Measurements from ENCODE around the gene C9.
"Not testable (repeated sequence)": the region's sequence is repeated elsewhere in the genome, so short reads cannot be mapped to it uniquely, and the experiment has no call there.

C9 gene

DNA sequence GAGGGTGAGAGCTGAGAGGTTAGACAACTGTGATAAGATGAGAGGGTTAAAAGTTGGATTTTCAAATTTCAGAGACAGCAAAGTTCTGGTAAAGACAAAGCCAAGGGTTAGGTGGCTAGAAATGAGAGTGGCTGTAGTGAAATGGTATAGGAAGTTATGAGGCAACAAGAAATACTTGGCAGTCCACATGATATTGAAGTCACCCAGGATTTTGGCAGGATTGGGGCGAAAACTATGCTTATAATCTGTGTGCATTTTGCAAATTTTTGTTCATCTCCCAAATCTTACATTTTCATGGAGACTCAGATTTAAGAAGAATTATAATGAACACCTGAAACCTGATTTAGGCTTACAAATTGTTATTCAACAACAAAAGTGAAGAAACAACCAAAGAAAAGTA, 35.6 kb downstream of the C9 start:
- no peak overlapping the region for H3K27ac Mint-ChIP-seq
- no peaks in the 10 kb centered on the region for H3K27me3 Mint-ChIP-seq
- no peaks in the 10 kb centered on the region for H3K36me3 Mint-ChIP-seq (ENCODE audit: low read depth)
- no peaks in the 10 kb centered on the region for H3K4me1 Mint-ChIP-seq (ENCODE audit: low read depth)
- H3K9me3 Mint-ChIP-seq, result no peaks in the 10 kb centered on the region
- no peak for DNase-seq
- no peak overlapping the region for H3K4me3 Mint-ChIP-seq

DNA sequence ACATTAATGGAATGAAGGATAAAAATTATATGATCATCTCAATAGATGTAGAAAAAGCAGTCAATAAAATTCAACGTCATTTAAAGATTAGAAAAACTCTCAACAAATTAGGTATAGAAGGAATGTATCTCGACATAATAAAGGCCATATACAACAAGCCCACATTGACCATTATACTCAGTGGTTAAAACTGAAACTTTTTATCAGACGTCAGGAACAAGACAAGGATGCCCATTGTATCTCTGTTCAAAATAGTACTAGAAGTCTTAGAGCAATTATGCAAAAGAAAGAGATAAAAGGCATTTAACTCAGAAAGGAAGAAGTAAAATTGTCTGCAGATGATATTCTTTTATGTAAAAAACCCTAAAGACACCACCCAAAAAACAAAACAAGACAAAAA, 40.8 kb downstream of the C9 start:
- Mint-ChIP-seq H3K4me3 (no peak overlapping the region), H3K27ac (no peak overlapping the region), H3K27me3 (peaks cover 10% of the 10 kb centered on the region), H3K4me1 (ENCODE audit: low read depth) (no peaks in the 10 kb centered on the region), H3K36me3 (ENCODE audit: low read depth) (no peaks in the 10 kb centered on the region), H3K9me3 (no peaks in the 10 kb centered on the region)
- DNase-seq, result no peak

DNA sequence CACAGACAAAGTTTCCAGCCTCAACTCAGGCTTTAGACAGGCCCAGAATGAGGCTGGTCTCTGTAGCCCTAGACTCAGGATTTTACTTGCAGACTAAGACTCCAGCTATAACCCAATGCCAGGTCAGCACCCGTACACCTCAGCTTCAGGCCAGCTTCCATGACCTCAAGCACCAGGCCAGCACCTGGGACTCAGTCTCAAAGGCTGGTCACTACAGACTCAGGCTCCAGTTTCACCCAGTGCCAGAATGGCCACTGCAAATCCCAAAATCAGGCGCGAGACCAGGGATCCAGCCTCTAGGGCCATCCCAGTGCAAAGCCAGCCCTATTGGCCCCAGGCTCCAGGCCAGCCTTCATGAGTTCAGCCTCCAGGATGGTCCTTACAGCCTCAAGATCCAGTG, 44.9 kb downstream of the C9 start:
- Mint-ChIP-seq H3K27me3 (peaks cover 22% of the 10 kb centered on the region), H3K27ac (no peak overlapping the region), H3K4me3 (no peak overlapping the region), H3K36me3 (ENCODE audit: low read depth) (no peaks in the 10 kb centered on the region), H3K4me1 (ENCODE audit: low read depth) (no peaks in the 10 kb centered on the region), H3K9me3 (no peaks in the 10 kb centered on the region)
- no peak for DNase-seq

DNA sequence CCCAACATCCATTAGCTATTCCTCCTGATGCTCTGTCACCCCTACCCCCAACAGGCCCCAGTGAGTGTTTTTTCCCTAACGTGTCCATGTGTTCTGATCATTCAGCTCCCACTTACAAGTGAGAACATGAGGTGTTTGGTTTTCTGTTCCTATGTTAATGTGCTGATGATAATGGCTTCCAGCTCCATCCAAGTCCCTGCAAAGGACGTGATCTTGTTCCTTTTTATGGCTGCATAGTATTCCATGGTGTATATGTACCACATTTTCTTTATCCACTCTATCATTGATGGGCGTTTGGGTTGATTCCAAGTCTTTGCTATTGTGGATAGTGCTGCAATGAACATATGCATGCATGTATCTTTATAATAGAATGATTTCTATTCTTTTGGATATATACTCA, 47.8 kb downstream of the C9 start:
- DNase-seq; H3K27ac Mint-ChIP-seq; H3K4me3 Mint-ChIP-seq; H3K9me3 Mint-ChIP-seq; H3K36me3 Mint-ChIP-seq (ENCODE audit: low read depth); H3K4me1 Mint-ChIP-seq (ENCODE audit: low read depth): not testable (repeated sequence)
- H3K27me3 Mint-ChIP-seq, result peaks cover 19% of the 10 kb centered on the region

DNA sequence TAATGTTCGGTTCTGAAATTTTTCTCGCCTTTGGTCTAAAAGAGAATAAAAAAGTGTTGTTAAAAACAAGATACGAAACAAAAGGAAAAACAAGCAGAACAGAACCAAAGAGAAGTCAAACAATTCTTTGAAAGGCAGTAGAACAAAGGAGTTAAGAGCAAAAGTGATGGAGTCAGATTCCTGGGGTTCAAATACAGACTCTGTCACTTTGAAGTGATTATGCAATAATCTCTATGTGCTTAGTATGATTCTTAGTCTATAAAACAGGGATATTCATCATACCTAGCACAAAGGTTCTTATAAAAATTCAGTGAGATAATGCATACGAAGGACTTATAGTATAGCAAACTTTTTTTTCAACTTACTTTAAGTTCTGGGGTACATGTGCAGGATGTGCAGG, 48.3 kb downstream of the C9 start:
- no peaks in the 10 kb centered on the region for H3K9me3 Mint-ChIP-seq
- DNase-seq, result no peak
- no peaks in the 10 kb centered on the region for H3K4me1 Mint-ChIP-seq (ENCODE audit: low read depth)
- no peak overlapping the region for H3K27ac Mint-ChIP-seq
- H3K27me3 Mint-ChIP-seq, result peaks cover 19% of the 10 kb centered on the region
- no peak overlapping the region for H3K4me3 Mint-ChIP-seq
- H3K36me3 Mint-ChIP-seq (ENCODE audit: low read depth), result no peaks in the 10 kb centered on the region

DNA sequence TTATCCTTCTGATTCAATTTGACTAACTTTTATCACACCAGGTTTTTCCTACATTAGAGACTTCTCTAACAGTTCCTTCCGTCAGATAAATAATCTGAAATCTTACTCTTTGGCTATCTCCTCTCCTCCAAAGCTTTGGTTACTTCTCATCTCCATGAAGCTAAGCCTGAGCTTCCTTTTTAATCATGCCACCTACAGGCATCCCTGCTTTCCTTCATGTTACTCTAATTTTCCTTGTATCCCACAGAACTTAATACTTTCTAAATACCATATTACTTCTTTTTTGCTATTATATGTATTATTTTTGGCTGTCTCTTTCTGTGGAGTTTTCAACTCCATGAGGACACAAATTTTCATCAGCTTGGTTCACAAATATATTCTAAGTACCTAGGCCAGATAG, 49.7 kb downstream of the C9 start:
- Mint-ChIP-seq H3K27me3 (peaks cover 12% of the 10 kb centered on the region), H3K4me1 (ENCODE audit: low read depth) (no peaks in the 10 kb centered on the region), H3K27ac (no peak overlapping the region), H3K9me3 (no peaks in the 10 kb centered on the region), H3K4me3 (no peak overlapping the region), H3K36me3 (ENCODE audit: low read depth) (no peaks in the 10 kb centered on the region)
- DNase-seq, result no peak

DNA sequence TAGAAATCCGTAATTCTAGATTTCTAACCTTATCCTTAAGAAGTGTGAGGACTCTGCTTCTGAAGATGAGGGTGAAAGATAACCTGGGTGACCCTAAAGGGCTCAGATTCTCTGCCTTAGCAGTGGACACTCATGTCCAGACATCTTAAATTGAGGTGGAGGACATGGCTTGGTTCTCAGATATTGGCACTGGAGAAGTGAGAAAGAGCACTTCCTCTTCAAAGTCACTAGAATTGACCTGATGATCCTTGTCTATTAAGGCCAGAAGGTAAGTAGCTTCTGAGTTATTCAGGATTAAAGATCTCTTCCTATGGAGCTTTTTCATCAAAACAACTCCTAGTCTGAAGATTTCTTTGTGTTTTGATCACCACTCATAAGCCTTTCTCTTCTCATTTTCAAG, 54.8 kb downstream of the C9 start:
- H3K36me3 Mint-ChIP-seq (ENCODE audit: low read depth), result no peaks in the 10 kb centered on the region
- H3K4me3 Mint-ChIP-seq, result no peak overlapping the region
- no peak for DNase-seq
- no peaks in the 10 kb centered on the region for H3K27me3 Mint-ChIP-seq
- no peak overlapping the region for H3K27ac Mint-ChIP-seq
- no peaks in the 10 kb centered on the region for H3K9me3 Mint-ChIP-seq
- no peaks in the 10 kb centered on the region for H3K4me1 Mint-ChIP-seq (ENCODE audit: low read depth)

DNA sequence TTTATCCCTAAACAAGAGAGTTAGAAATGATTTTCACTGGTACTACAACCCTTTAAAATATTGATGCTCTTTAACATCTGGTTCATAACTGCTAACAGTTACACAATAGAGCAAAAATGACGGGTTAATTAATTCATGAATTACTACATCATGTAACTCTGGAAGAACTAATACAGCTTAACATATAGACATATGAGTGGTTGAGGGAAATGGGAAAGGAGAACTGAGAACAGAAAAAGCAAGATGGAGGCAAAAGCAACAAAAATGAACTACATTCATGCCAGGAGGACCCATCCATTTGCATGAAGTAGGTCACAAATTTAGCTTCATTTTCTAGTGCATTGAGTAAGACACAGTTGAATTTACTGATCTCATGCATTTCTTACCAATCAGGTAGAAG, 61.8 kb downstream of the C9 start:
- Mint-ChIP-seq H3K9me3 (peaks cover 8% of the 10 kb centered on the region), H3K27me3 (no peaks in the 10 kb centered on the region), H3K4me3 (no peak overlapping the region), H3K36me3 (ENCODE audit: low read depth) (no peaks in the 10 kb centered on the region), H3K4me1 (ENCODE audit: low read depth) (no peaks in the 10 kb centered on the region), H3K27ac (no peak overlapping the region)
- no peak for DNase-seq

DNA sequence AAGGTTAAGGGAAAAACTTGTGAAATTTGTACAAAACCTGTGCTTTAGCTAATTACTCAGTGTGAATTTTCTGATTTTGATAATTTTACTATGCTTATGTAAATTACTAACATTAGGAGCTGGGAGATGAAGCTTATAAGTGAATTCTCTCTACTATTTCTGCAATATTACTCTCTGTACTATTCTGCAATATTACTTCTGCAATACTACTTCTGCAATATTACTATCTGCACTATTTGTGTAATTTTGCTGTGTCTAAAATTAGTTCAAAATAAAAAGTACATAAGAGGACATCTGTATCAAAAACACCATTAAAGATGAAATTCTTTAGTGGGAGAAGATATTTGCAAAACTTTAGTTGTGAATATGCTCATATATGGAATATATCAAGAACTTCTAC, 62.9 kb downstream of the C9 start:
- no peaks in the 10 kb centered on the region for H3K27me3 Mint-ChIP-seq
- peaks cover 8% of the 10 kb centered on the region for H3K9me3 Mint-ChIP-seq
- no peaks in the 10 kb centered on the region for H3K4me1 Mint-ChIP-seq (ENCODE audit: low read depth)
- no peak for DNase-seq
- H3K4me3 Mint-ChIP-seq, result no peak overlapping the region
- H3K27ac Mint-ChIP-seq, result no peak overlapping the region
- no peaks in the 10 kb centered on the region for H3K36me3 Mint-ChIP-seq (ENCODE audit: low read depth)

DNA sequence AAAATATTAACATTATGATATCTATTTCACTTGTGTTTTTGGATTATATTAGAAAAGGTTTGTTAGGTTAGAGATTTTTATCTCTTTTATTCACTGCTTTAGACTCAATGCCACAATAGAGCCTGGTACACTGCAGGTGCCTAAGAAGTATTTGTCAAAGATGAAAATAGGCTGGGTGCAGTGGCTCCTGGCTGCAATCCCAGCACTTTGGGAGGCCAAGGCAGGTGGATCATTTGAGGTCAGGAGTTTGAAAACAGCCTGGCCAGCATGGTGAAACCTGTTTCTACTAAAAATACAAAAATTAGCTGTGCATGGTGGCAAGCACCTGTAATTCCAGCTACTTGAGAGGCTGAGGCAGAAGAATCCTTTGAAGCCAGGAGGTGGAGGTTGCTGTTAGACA, 64.3 kb downstream of the C9 start:
- no peak for DNase-seq
- Mint-ChIP-seq H3K4me1 (ENCODE audit: low read depth) (no peaks in the 10 kb centered on the region), H3K27me3 (no peaks in the 10 kb centered on the region), H3K4me3 (no peak overlapping the region), H3K27ac (no peak overlapping the region), H3K9me3 (peaks cover 8% of the 10 kb centered on the region), H3K36me3 (ENCODE audit: low read depth) (no peaks in the 10 kb centered on the region)

DNA sequence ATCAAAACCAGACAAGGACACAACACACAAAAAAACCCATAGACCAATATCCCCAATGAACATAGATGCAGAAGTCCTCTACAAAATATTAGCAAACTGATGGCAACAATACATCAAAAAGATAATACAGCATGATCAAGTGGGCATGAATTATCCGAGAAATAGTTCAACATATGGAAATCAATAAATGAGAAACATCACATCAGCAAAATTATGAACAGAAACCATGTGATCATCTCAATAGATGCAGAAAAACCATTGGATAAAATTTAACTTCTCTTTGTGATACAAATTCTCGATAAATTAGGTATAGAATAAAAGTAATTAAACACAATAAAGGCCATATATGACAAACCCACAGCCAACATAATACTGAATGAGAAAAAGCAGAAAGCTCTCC, 69.6 kb downstream of the C9 start:
- H3K36me3 Mint-ChIP-seq (ENCODE audit: low read depth), result no peaks in the 10 kb centered on the region
- no peaks in the 10 kb centered on the region for H3K4me1 Mint-ChIP-seq (ENCODE audit: low read depth)
- peaks cover 4% of the 10 kb centered on the region for H3K27me3 Mint-ChIP-seq
- H3K27ac Mint-ChIP-seq, result no peak overlapping the region
- H3K9me3 Mint-ChIP-seq, result peaks cover 13% of the 10 kb centered on the region
- no peak overlapping the region for H3K4me3 Mint-ChIP-seq
- no peak for DNase-seq

DNA sequence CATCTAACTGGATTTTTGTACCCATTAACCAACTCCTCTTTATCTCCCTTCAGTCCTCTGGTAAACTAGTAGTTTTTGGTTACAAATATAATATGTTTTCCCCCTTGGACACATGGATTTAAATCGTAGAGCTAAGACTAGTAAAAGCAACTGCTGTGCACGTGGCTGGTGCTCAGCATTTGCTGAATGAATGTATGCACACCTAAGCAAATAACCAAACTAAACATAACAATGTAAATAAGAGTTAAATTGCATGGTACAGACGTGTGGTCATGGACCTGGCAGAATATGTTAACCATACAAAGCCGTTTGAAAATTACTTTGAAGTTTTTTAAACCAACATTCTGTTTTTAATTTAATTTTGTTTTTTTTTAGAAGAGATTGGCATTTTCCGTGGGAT, 79.7 kb downstream of the C9 start:
- H3K4me1 Mint-ChIP-seq (ENCODE audit: low read depth), result peaks cover 36% of the 10 kb centered on the region
- peaks cover 17% of the 10 kb centered on the region for H3K36me3 Mint-ChIP-seq (ENCODE audit: low read depth)
- peaks cover 9% of the 10 kb centered on the region for H3K9me3 Mint-ChIP-seq
- H3K27ac Mint-ChIP-seq, result no peak overlapping the region
- no peak for DNase-seq
- no peak overlapping the region for H3K4me3 Mint-ChIP-seq
- no peaks in the 10 kb centered on the region for H3K27me3 Mint-ChIP-seq

DNA sequence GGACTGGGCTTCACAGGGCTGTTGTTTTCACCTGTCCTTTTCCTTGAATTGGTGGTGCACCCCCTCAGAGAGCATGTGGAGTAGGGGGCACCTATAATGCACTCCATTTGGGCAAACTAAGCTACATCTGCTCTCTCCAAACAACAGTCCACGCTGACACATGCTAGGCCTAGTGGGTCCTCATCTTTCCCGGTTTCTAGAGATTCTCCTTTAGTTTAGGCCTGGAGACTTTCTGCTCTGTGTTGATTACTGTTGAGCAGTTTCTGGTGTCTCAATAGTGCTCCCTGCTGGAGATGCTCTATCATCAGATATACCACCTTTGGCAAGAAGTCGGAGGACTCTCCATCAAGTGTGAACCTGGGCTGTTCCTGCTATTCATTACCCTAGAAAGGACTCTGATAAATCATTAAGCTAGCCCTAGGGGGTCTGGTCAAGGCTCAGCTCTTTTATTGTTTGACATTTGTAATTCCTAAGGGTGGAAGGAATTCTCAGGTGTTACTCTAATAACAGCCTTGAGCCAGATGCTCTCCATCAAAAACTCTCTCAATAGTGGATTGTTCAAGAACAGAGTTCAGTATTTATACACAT, 81.0 kb downstream of the C9 start:
- Mint-ChIP-seq H3K9me3 (peaks cover 14% of the 10 kb centered on the region), H3K4me1 (ENCODE audit: low read depth) (peaks cover 46% of the 10 kb centered on the region), H3K27ac (peak overlapping the region; percentile 79), H3K4me3 (no peak overlapping the region), H3K27me3 (no peaks in the 10 kb centered on the region), H3K36me3 (ENCODE audit: low read depth) (peaks cover 19% of the 10 kb centered on the region)
- DNase-seq, result peak; percentile 57

DNA sequence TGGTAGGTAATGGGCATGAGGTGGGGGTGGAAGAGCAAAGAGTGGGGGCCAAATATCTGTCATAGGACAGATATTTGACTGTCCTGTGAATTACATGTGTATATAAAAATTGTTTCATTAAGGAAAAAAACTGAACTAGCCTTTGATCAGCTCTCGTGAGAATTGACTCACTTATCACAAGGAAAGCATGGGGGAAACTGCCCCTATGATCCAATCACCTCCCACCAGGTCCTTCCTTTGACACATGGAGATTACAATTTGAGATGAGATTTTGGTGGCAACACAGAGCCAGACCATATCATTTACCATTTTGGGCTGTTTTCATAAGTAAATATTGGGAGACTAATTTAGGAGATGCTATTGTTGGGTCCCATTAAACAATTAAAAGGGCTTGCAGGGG, 81.7 kb downstream of the C9 start:
- peak overlapping the region; percentile 33 for H3K27ac Mint-ChIP-seq
- no peak overlapping the region for H3K4me3 Mint-ChIP-seq
- H3K36me3 Mint-ChIP-seq (ENCODE audit: low read depth), result peaks cover 19% of the 10 kb centered on the region

DNA sequence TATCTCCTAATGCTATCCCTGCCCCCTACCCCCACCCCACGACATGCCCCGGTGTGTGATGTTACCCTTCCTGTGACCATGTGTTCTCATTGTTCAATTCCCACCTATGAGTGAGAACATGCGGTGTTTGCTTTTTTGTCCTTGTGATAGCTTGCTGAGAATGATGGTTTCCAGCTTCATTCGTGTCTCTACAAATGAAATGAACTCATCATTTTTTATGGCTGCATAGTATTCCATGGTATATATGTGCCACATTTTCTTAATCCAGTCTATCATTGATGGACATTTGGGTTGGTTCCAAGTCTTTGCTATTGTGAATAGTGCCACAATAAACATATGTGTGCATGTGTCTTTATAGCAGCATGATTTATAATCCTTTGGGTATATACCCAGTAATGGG, 88.4 kb downstream of the C9 start:
- Mint-ChIP-seq H3K9me3 (peaks cover 14% of the 10 kb centered on the region), H3K27ac (peak overlapping the region; percentile 98), H3K36me3 (ENCODE audit: low read depth) (peaks cover 25% of the 10 kb centered on the region), H3K4me1 (ENCODE audit: low read depth) (peaks cover 56% of the 10 kb centered on the region)
- not testable (repeated sequence) for H3K4me3 Mint-ChIP-seq, DNase-seq, H3K27me3 Mint-ChIP-seq

More for the DNA sequence above, 81.7 kb downstream of the C9 start:
- Mint-ChIP-seq H3K9me3 (peaks cover 14% of the 10 kb centered on the region), H3K27me3 (no peaks in the 10 kb centered on the region), H3K4me1 (ENCODE audit: low read depth) (peaks cover 46% of the 10 kb centered on the region)
- DNase-seq, result no peak

DNA sequence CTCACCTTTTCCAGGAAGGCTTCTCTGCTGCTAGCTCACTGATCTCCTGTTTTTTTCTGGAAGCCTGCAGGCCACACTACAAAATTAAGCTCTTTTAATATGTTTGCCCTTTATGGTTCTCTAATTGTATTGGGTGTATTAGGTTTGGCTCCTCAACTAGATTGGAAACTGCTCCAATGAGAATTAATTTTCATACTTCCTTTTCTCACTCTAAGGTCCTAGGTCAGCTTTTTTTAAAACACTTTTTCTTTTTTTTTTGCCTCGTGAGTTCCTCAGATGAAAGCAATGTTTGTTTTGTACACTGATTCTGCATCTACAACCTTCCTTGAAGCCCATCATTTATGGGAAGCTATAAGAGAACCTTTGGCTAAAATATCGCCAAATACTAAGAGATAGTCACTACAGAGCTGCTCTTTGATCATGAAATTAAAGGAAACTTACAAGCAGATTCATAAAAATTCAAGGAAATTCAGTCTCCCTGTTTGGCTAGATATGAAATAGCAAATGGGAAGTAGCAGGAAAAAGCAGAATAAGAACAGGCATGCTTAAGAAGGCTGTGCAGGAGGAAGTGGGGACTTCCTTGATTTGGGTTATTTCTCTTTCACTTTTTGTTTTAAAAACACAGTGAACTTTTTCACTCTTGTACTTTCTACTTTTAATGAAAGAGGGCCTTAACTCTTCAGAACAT, 89.8 kb downstream of the C9 start:
- DNase-seq, result no peak
- Mint-ChIP-seq H3K4me1 (ENCODE audit: low read depth) (peaks cover 52% of the 10 kb centered on the region), H3K27ac (peak overlapping the region; percentile 98), H3K36me3 (ENCODE audit: low read depth) (peaks cover 12% of the 10 kb centered on the region), H3K27me3 (no peaks in the 10 kb centered on the region), H3K4me3 (peak overlapping the region; percentile 79), H3K9me3 (peaks cover 8% of the 10 kb centered on the region)

All from activated T-cell treated with anti-CD3 and anti-CD28 coated beads, Interleukin-2, amount 50 U/mL, for 24 hours (primary cell).